GM18517 (cell line): ENCODE measurements around the gene FUNDC1.
"Not testable (repeated sequence)": the region's sequence is repeated elsewhere in the genome, so short reads cannot be mapped to it uniquely, and the experiment has no call there.

Source experiments
- ATAC-seq: cut with Tn5 transposase; IDR thresholded peaks from one replicate; pipeline ENCODE4 v1.9.1; 2021; ENCODE audit warnings: mild to moderate bottlenecking, moderate library complexity; ENCODE audit not compliant: unreplicated experiment

The FUNDC1 gene

GRCh38 chrX:44542567-44543325 lies at the start of gene FUNDC1:
TSS of gene FUNDC1 (minus strand) at chrX:44542859. CDS start at chrX:44542832, 27 bp downstream.
- peak; percentile 98 for ATAC-seq

GRCh38 chrX:44585866-44586265 lies 43.2 kb upstream of the FUNDC1 start:
- no peak for ATAC-seq

- ATAC-seq, result no peak
These were observed 37.8 kb upstream of the FUNDC1 start for GRCh38 chrX:44580466-44580865.

GRCh38 chrX:44572340-44572938 lies 29.8 kb upstream of the FUNDC1 start:
- no peak for ATAC-seq

GRCh38 chrX:44570522-44570921 lies 27.9 kb upstream of the FUNDC1 start:
- ATAC-seq, result no peak

- no peak for ATAC-seq
These were observed 26.5 kb upstream of the FUNDC1 start for GRCh38 chrX:44569122-44569521.

GRCh38 chrX:44568196-44568595 lies 25.5 kb upstream of the FUNDC1 start:
- no peak for ATAC-seq

GRCh38 chrX:44561896-44562295 lies 19.2 kb upstream of the FUNDC1 start:
- ATAC-seq, result not testable (repeated sequence)

GRCh38 chrX:44550563-44550962 lies 7.9 kb upstream of the FUNDC1 start:
- no peak for ATAC-seq

- ATAC-seq, result not testable (repeated sequence)
These were observed 2.8 kb upstream of the FUNDC1 start for GRCh38 chrX:44545454-44545853.

- no peak for ATAC-seq
These were observed 1.4 kb upstream of the FUNDC1 start for GRCh38 chrX:44544036-44544435.

GRCh38 chrX:44536198-44536597 lies 6.5 kb downstream of the FUNDC1 start:
- ATAC-seq, result no peak

GRCh38 chrX:44529310-44529709 lies 13.3 kb downstream of the FUNDC1 start:
- no peak for ATAC-seq

- no peak for ATAC-seq
These were observed 28.4 kb downstream of the FUNDC1 start for GRCh38 chrX:44514272-44514671.

GRCh38 chrX:44507292-44507691 lies 35.4 kb downstream of the FUNDC1 start:
- no peak for ATAC-seq

GRCh38 chrX:44506678-44507077 lies 36.0 kb downstream of the FUNDC1 start:
- no peak for ATAC-seq

GRCh38 chrX:44503560-44503959 lies 39.1 kb downstream of the FUNDC1 start:
- no peak for ATAC-seq

- ATAC-seq, result no peak
These were observed 47.6 kb downstream of the FUNDC1 start for GRCh38 chrX:44495091-44495490.

- no peak for ATAC-seq
These were observed 48.3 kb downstream of the FUNDC1 start for GRCh38 chrX:44494357-44494756.

- no peak for ATAC-seq
These were observed 53.1 kb downstream of the FUNDC1 start for GRCh38 chrX:44489515-44489914.

GRCh38 chrX:44484607-44485146 lies 58.0 kb downstream of the FUNDC1 start:
- ATAC-seq, result no peak

GRCh38 chrX:44483965-44484606 lies 58.6 kb downstream of the FUNDC1 start:
- no peak for ATAC-seq
